ENCODE measurements around the gene IGSF9.

Gene IGSF9

DNA sequence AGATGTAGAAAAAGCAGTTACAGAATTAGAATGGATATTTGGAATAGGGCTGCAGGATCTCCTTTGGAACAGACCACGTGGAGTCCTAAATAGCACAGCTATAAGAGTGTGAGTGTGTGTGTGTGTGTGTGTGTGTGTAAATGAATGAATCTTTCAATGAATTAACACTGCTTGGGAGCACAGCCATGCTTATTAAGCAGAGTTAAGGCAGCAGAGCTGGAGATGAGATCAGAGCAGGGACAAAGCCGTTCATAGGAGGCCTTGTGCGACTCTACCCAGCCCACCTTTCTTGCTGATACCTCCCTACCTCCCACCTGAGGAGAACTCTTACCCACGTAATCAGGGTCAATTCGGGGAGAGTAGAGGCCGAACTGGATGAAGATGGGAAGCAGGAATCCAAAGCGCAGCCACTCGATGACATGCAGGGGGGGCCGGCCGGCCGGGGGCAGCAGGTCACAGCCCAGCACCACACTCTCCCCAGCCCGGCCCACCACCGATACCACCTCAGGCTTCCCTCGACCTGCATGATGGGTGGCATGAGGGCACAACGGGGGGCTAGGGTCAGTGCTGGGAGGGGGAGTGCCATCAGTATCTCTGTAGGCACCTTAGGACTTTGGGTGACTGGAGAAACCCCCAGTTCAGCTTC is 2.7 kb downstream of the IGSF9 start:
- no peaks in the 10 kb centered on the region for H3K9me3 Mint-ChIP-seq
- peaks cover 9% of the 10 kb centered on the region for H3K4me1 Mint-ChIP-seq
- no peak overlapping the region for H3K4me3 Mint-ChIP-seq
- H3K27me3 Mint-ChIP-seq: peaks cover 24% of the 10 kb centered on the region
- H3K27ac Mint-ChIP-seq: no peak overlapping the region
- H3K36me3 Mint-ChIP-seq: no peaks in the 10 kb centered on the region

DNA sequence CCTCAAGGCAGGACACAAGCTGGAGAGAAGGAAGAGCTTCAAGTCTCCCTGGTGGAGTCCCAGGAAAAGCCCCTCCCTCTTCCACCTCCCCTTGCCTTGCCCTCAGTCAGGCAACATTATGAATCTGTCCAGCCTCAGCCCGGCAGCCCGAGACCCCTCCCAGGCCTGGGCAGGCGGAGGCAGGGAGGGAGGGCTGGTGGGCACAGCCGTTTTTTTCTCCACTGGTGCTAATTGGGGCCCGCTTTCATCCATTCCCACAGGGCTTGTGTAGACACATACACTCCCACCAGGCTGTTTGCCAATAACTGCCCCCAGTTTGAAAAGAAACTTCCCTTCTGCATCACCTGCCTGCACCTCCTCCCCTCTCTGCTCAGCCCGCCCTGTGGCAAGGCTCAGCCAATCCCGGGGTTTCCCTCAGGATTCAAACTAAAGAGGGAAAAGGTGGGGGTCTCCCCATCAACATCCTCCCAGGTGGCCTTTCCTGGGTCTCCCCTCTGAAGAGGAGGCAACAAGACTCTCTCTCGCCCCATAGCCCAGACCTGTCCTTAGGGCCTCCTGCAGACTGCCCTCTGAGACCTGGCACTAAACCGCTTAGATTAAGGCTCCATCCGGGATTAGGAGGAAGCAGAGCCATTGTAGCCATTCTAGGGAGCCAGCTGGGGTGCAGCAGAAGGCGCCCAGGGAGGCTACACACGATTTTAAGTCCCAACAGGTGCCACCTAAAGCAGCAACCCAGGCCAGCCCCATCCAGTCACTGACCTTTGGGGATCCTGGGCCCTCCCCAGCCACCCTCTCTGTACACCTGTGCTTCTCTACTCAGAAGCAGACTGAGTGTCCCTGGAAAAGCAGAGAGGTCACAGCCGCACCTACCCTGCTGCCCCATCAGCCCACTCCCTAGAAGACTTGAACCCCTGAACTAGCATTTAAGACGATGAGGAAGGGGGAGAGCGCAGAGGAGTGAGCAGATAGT is 3.5 kb downstream of the IGSF9 start:
- no peaks in the 10 kb centered on the region for H3K9me3 Mint-ChIP-seq
- peaks cover 24% of the 10 kb centered on the region for H3K27me3 Mint-ChIP-seq
- H3K4me1 Mint-ChIP-seq: peaks cover 9% of the 10 kb centered on the region
- H3K4me3 Mint-ChIP-seq: no peak overlapping the region
- H3K36me3 Mint-ChIP-seq: no peaks in the 10 kb centered on the region
- H3K27ac Mint-ChIP-seq: no peak overlapping the region

- H3K27ac Mint-ChIP-seq: peak overlapping the region; percentile 44
- H3K9me3 Mint-ChIP-seq: no peaks in the 10 kb centered on the region
- H3K36me3 Mint-ChIP-seq: no peaks in the 10 kb centered on the region
- H3K4me1 Mint-ChIP-seq: peaks cover 13% of the 10 kb centered on the region
- peaks cover 24% of the 10 kb centered on the region for H3K27me3 Mint-ChIP-seq
- H3K4me3 Mint-ChIP-seq: no peak overlapping the region
These were observed 4.3 kb downstream of the IGSF9 start for GRCh38 chr1:159941141-159941540.

DNA sequence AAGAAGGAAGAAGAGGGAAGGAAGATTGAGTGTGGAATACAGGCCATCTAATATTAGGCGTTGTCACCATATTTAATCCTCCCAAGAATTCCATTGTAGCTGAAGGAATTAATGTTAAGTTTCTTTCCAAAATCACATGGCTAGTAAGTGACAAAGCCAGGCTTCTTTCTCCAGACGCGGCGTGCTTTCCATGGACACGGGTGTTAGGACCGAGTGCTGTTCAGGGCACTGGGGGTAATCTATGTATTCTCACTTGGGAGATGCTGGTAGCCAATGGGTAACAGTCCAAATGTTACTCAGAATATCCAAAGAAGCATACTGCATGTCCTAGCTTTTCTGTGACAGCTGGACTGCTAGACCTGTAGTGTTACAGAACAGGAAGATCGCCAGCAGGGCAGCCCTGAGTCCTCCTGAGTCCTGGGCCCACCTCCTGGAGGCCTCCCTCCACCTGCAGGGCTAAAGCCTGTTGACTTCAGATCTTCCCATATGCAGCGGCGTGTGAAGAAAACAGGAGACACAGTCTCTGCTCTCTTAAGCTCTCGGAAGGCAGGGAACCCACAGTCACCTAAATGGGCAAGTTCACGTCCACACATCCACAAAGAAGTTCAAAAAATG is 5.3 kb downstream of the IGSF9 start:
- H3K36me3 Mint-ChIP-seq: no peaks in the 10 kb centered on the region
- H3K9me3 Mint-ChIP-seq: no peaks in the 10 kb centered on the region
- H3K4me3 Mint-ChIP-seq: no peak overlapping the region
- H3K27ac Mint-ChIP-seq: no peak overlapping the region
- peaks cover 10% of the 10 kb centered on the region for H3K4me1 Mint-ChIP-seq
- H3K27me3 Mint-ChIP-seq: peaks cover 19% of the 10 kb centered on the region

GRCh38 chr1:159939678-159940002 is 5.8 kb downstream of the IGSF9 start:
- no peak overlapping the region for H3K27ac Mint-ChIP-seq
- H3K4me3 Mint-ChIP-seq: no peak overlapping the region
- no peaks in the 10 kb centered on the region for H3K36me3 Mint-ChIP-seq
- peaks cover 7% of the 10 kb centered on the region for H3K4me1 Mint-ChIP-seq
- no peaks in the 10 kb centered on the region for H3K9me3 Mint-ChIP-seq
- H3K27me3 Mint-ChIP-seq: peaks cover 16% of the 10 kb centered on the region

- Mint-ChIP-seq H3K27me3 (peaks cover 14% of the 10 kb centered on the region), H3K4me1 (peaks cover 6% of the 10 kb centered on the region), H3K4me3 (no peak overlapping the region), H3K27ac (no peak overlapping the region), H3K36me3 (no peaks in the 10 kb centered on the region), H3K9me3 (no peaks in the 10 kb centered on the region)
These were observed 6.3 kb downstream of the IGSF9 start for GRCh38 chr1:159938905-159939677.

- H3K4me3 Mint-ChIP-seq: no peak overlapping the region
- H3K4me1 Mint-ChIP-seq: peaks cover 6% of the 10 kb centered on the region
- H3K27ac Mint-ChIP-seq: no peak overlapping the region
- H3K27me3 Mint-ChIP-seq: peaks cover 8% of the 10 kb centered on the region
- no peaks in the 10 kb centered on the region for H3K9me3 Mint-ChIP-seq
- H3K36me3 Mint-ChIP-seq: no peaks in the 10 kb centered on the region
These were observed 7.1 kb downstream of the IGSF9 start for GRCh38 chr1:159938211-159938852.

DNA sequence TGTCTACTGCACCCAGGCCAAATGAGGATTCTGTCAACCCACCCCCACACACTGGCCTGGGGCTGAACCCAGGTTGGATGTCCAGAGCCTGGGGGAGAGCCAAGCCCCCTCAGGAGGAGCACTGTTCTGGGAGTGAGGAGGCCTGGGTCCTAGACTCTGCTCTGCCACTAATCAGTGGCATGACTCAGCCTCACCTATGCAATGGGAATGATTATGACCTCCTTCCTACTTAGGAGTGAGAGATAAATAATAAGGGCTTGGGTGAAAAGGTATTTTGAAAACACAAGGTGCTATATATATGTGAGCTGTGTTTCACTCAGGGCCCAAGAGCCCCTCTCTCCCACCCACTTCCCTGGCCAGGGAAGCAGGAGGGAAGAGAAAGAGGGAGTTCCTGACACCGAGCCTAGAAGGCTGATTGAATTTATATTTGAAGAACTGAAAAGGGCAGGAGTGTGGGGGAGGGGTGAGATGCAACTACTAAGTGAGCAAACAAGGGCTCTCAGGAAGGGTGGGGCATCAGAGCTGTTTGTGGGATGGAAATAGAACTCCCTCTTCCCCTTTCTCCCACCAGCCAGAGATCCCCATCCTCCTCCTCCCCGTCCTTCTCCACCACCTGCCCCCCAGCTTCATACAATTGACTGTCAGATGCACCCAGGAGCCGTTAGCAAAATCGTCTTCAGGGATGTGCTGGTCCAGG is 8.2 kb downstream of the IGSF9 start:
- peaks cover 5% of the 10 kb centered on the region for H3K27me3 Mint-ChIP-seq
- no peak overlapping the region for H3K27ac Mint-ChIP-seq
- H3K4me3 Mint-ChIP-seq: no peak overlapping the region
- peaks cover 6% of the 10 kb centered on the region for H3K4me1 Mint-ChIP-seq
- no peaks in the 10 kb centered on the region for H3K36me3 Mint-ChIP-seq
- H3K9me3 Mint-ChIP-seq: no peaks in the 10 kb centered on the region

GRCh38 chr1:159936273-159936904 is 9.0 kb downstream of the IGSF9 start:
- no peak overlapping the region for H3K4me3 Mint-ChIP-seq
- peak overlapping the region; percentile 38 for H3K27ac Mint-ChIP-seq
- peaks cover 6% of the 10 kb centered on the region for H3K4me1 Mint-ChIP-seq
- H3K36me3 Mint-ChIP-seq: no peaks in the 10 kb centered on the region
- H3K27me3 Mint-ChIP-seq: peaks cover 5% of the 10 kb centered on the region
- H3K9me3 Mint-ChIP-seq: no peaks in the 10 kb centered on the region

- Mint-ChIP-seq H3K9me3 (no peaks in the 10 kb centered on the region), H3K27ac (peak overlapping the region; percentile 38), H3K4me1 (peaks cover 6% of the 10 kb centered on the region)
These were observed 9.6 kb downstream of the IGSF9 start for GRCh38 chr1:159935719-159936272.

GRCh38 chr1:159935305-159935704 is 10.1 kb downstream of the IGSF9 start:
- Mint-ChIP-seq H3K36me3 (no peaks in the 10 kb centered on the region), H3K4me3 (no peak overlapping the region), H3K27me3 (peaks cover 2% of the 10 kb centered on the region), H3K4me1 (peaks cover 6% of the 10 kb centered on the region), H3K9me3 (no peaks in the 10 kb centered on the region), H3K27ac (no peak overlapping the region)

More at GRCh38 chr1:159935719-159936272, 9.6 kb downstream of the IGSF9 start:
- H3K4me3 Mint-ChIP-seq: no peak overlapping the region
- peaks cover 2% of the 10 kb centered on the region for H3K27me3 Mint-ChIP-seq
- H3K36me3 Mint-ChIP-seq: no peaks in the 10 kb centered on the region

GRCh38 chr1:159934136-159935039 is 11.0 kb downstream of the IGSF9 start:
- H3K27me3 Mint-ChIP-seq: peaks cover 2% of the 10 kb centered on the region
- no peaks in the 10 kb centered on the region for H3K9me3 Mint-ChIP-seq
- H3K36me3 Mint-ChIP-seq: no peaks in the 10 kb centered on the region
- no peak overlapping the region for H3K4me3 Mint-ChIP-seq
- H3K4me1 Mint-ChIP-seq: peaks cover 6% of the 10 kb centered on the region
- H3K27ac Mint-ChIP-seq: no peak overlapping the region

- Mint-ChIP-seq H3K4me1 (peaks cover 6% of the 10 kb centered on the region), H3K27ac (no peak overlapping the region), H3K27me3 (no peaks in the 10 kb centered on the region), H3K36me3 (no peaks in the 10 kb centered on the region), H3K9me3 (no peaks in the 10 kb centered on the region), H3K4me3 (no peak overlapping the region)
These were observed 12.1 kb downstream of the IGSF9 start for GRCh38 chr1:159933347-159933746.
